GM23248 (cell line): ENCODE data around the gene ADSS1.

Experiments
- EZH2 ChIP-seq: fragments of 200-600 bp; sonication (generic); IDR thresholded peaks from 2 replicates; pipeline ENCODE4 v1.6.1; 2018; ENCODE audit warnings: antibody characterized with exemption, mild to moderate bottlenecking; ENCODE audit not compliant: insufficient read depth, poor library complexity, severe bottlenecking
- EZH2phosphoT487 ChIP-seq: fragments of 200-600 bp; sonication (generic); IDR thresholded peaks from 2 replicates; pipeline ENCODE4 v1.6.1; 2018; ENCODE audit warnings: antibody characterized with exemption, moderate library complexity, mild to moderate bottlenecking, low read depth; ENCODE audit not compliant: insufficient read depth

DNA sequence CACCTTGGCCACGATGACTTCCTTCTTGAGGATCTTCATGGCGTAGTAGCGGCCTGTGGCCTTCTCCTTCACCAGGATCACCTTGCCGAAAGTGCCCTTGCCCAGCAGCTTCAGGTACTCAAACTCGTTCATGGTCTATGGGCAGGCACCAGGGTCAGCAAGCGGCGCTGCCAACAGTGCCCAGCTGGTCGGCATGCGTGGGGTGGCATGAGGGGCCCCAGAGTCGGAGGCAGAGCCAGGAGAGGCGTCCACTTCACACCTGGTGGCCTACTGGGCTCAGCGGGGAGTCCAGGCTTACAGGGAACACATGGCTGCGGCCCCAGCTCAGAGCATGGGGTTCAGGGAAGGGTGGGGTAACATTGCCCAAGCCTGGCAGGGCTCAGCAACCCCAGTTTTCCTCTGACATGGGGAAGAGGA, 51.1 kb downstream of the ADSS1 start:
- TF ChIP-seq EZH2phosphoT487 (no peak), EZH2 (no peak)
